HepG2 (cell line): ENCODE results near the gene ALG9. TPM values are rescaled to one million over a fixed set of nuclear protein-coding genes. Genes with fewer than 3 reads are reported as not detected.

Source experiments
- ATAC-seq: fragments of 200-7000 bp; cut with Tn5 transposase; 3 replicates; pipeline ENCODE4 v1.9.1; 2020; ENCODE audit warnings: mild to moderate bottlenecking, moderate library complexity
- BruUV-seq: library from RNA; stranded (reverse); fragments of 400-500 nt; replicated peaks from 2 replicates; lab custom pipeline; 2021; lab: Mats Ljungman, UMichigan
- CTCF ChIA-PET: fragments of 300-600 bp; formaldehyde crosslinking; extraction: SDS; loops from one replicate; lab custom pipeline; 2021; ENCODE audit warnings: low total read pairs, inconsistent platforms, low intra/inter-chr PET ratio; lab: Yijun Ruan, JAX
- POLR2A ChIA-PET: fragments of 350-600 bp; sonication (Branson Sonifier 250); formaldehyde crosslinking; loops from one replicate; lab custom pipeline; 2020; ENCODE audit warnings: antibody characterized with exemption, inconsistent platforms; lab: Yijun Ruan, JAX
- DNase-seq: peaks from one replicate; pipeline ENCODE4 v3.0.0-alpha.2; 2015; ENCODE audit warnings: low spot score
- FAIRE-seq: peaks from 3 replicates; lab custom pipeline; 2011; peaks lifted over from hg19 to GRCh38; lab: Jason Lieb, UNC
- H2AFZ ChIP-seq: one replicate; pipeline ENCODE4 v1.6.1; 2011; ENCODE audit warnings: low read length, inconsistent platforms
- H3K27ac ChIP-seq: fragments of 300-600 bp; 3 replicates; pipeline ENCODE4 v1.8.0; 2011; ENCODE audit warnings: mixed run types, mild to moderate bottlenecking, mixed read lengths, low read length, inconsistent platforms; ENCODE audit not compliant: insufficient read depth; ENCODE audit errors: extremely low read length
- H3K27me3 ChIP-seq, 2 experiments: fragments of 200-600 bp in 1 of 2; 2 replicates in 1 of 2; 3 replicates in 1 of 2; pipeline versions ENCODE4 v1.6.0 to v1.8.0; 2011; ENCODE audit warnings: low read length in 2 of 2, mild to moderate bottlenecking in 2 of 2, moderate library complexity in 2 of 2, inconsistent platforms in 1 of 2; ENCODE audit not compliant: insufficient read depth in 2 of 2, control insufficient read depth in 1 of 2
- H3K36me3 ChIP-seq, 2 experiments: fragments of 200-600 bp in 1 of 2; replicated peaks in 1 of 2; 2 replicates in 1 of 2; 3 replicates in 1 of 2; pipeline versions ENCODE4 v1.5.1 to v1.8.0; 2011; ENCODE audit warnings: low read length in 2 of 2, inconsistent platforms in 1 of 2; ENCODE audit not compliant: insufficient read depth in 2 of 2, control insufficient read depth in 1 of 2
- H3K4me1 ChIP-seq: 2 replicates; pipeline ENCODE4 v1.5.1; 2012; ENCODE audit warnings: low read length, inconsistent platforms; ENCODE audit not compliant: insufficient read depth
- H3K4me2 ChIP-seq: 2 replicates; pipeline ENCODE4 v1.6.0; 2011; ENCODE audit warnings: low read depth, low read length, inconsistent platforms
- H3K4me3 ChIP-seq, 3 experiments: fragments of 200-600 bp in 1 of 3; sonication (generic), shearing (Covaris generic) in 1 of 3; replicated peaks in 1 of 3; 2 replicates each; pipeline ENCODE4 v1.5.1; 2011 to 2016; ENCODE audit warnings: low read length in 3 of 3, inconsistent platforms in 2 of 3, low read depth in 2 of 3, mild to moderate bottlenecking in 2 of 3, control low read depth in 1 of 3, mixed read lengths in 1 of 3; ENCODE audit not compliant: insufficient read depth in 1 of 3
- H3K79me2 ChIP-seq: one replicate; pipeline ENCODE4 v1.6.1; 2011; ENCODE audit warnings: low read length, inconsistent platforms; ENCODE audit not compliant: insufficient read depth
- H3K9ac ChIP-seq: 2 replicates; pipeline ENCODE4 v1.6.0; 2011; ENCODE audit warnings: mild to moderate bottlenecking, low read depth, low read length, inconsistent platforms; ENCODE audit not compliant: insufficient read depth
- H3K9me3 ChIP-seq: 2 replicates; pipeline ENCODE4 v1.5.1; 2012; ENCODE audit warnings: mild to moderate bottlenecking, low read length
- H4K20me1 ChIP-seq: 2 replicates; pipeline ENCODE4 v1.6.0; 2011; ENCODE audit warnings: inconsistent platforms, mild to moderate bottlenecking, low read length, moderate library complexity; ENCODE audit not compliant: insufficient read depth
- ATF7-NPFF ChIP-seq: sonication (generic); formaldehyde crosslinking; IDR thresholded peaks from 2 replicates; pipeline ENCODE4 v1.8.1; 2023; ENCODE audit warnings: mild to moderate bottlenecking, low read depth, missing genetic modification reagents, moderate library complexity
- BRCA1 ChIP-seq: sonication (generic); formaldehyde crosslinking; IDR thresholded peaks from 2 replicates; pipeline ENCODE4 v1.4.0; 2020; ENCODE audit warnings: missing genetic modification reagents
- CBX1 ChIP-seq: IDR thresholded peaks from one replicate; pipeline ENCODE4 v1.6.1; 2016; ENCODE audit warnings: antibody characterized with exemption, low read depth
- CC2D1A ChIP-seq: sonication (generic); formaldehyde crosslinking; IDR thresholded peaks from 2 replicates; pipeline ENCODE4 v1.8.1; 2023; ENCODE audit warnings: mild to moderate bottlenecking, missing genetic modification reagents
- FOSL2 ChIP-seq: sonication (generic); formaldehyde crosslinking; IDR thresholded peaks from 2 replicates; pipeline ENCODE4 v1.4.0; 2020; ENCODE audit warnings: missing genetic modification reagents
- HIC2 ChIP-seq: sonication (generic); formaldehyde crosslinking; IDR thresholded peaks from 2 replicates; pipeline ENCODE4 v1.9.0; 2022; ENCODE audit warnings: low read depth, missing genetic modification reagents
- KLF15 ChIP-seq: sonication (generic); formaldehyde crosslinking; IDR thresholded peaks from 2 replicates; pipeline ENCODE4 v1.8.1; 2023; ENCODE audit warnings: borderline replicate concordance, mild to moderate bottlenecking, inconsistent platforms, missing genetic modification reagents, mixed read lengths
- NRL ChIP-seq: sonication (generic); formaldehyde crosslinking; IDR thresholded peaks from 2 replicates; pipeline ENCODE4 v1.5.0; 2020; ENCODE audit warnings: missing genetic modification reagents, mild to moderate bottlenecking, moderate library complexity, borderline replicate concordance
- SAFB2 ChIP-seq: sonication (generic); formaldehyde crosslinking; IDR thresholded peaks from 2 replicates; pipeline ENCODE4 v1.5.1; 2020; ENCODE audit warnings: missing genetic modification reagents, low read depth, mild to moderate bottlenecking, borderline replicate concordance
- TAF15 ChIP-seq: fragments of 200-400 bp; formaldehyde crosslinking; IDR thresholded peaks from one replicate; pipeline ENCODE4 v1.6.1; 2018; ENCODE audit warnings: mild to moderate bottlenecking, low read depth, low read length; ENCODE audit not compliant: poor library complexity, severe bottlenecking
- TGIF2 ChIP-seq: IDR thresholded peaks from 2 replicates; pipeline ENCODE4 v1.6.1; 2016; ENCODE audit warnings: control low read depth, missing compliant biosample characterization
- ZBTB25 ChIP-seq: IDR thresholded peaks from 2 replicates; pipeline ENCODE4 v1.6.1; 2018; ENCODE audit warnings: missing genetic modification reagents
- ZFP62 ChIP-seq: sonication (generic); formaldehyde crosslinking; IDR thresholded peaks from 2 replicates; pipeline ENCODE4 v1.4.0; 2020; ENCODE audit warnings: missing genetic modification reagents
- ZNF276 ChIP-seq: sonication (generic); formaldehyde crosslinking; IDR thresholded peaks from 2 replicates; pipeline ENCODE4 v1.4.0; 2020; ENCODE audit warnings: mild to moderate bottlenecking, low read depth, missing genetic modification reagents
- ZNF549 ChIP-seq: sonication (generic); formaldehyde crosslinking; IDR thresholded peaks from 2 replicates; pipeline ENCODE4 v1.5.0; 2020; ENCODE audit warnings: missing genetic modification reagents
- ZNF615 ChIP-seq: sonication (generic); formaldehyde crosslinking; IDR thresholded peaks from 2 replicates; pipeline ENCODE4 v1.5.0; 2020; ENCODE audit warnings: mild to moderate bottlenecking, missing genetic modification reagents, borderline replicate concordance
- WGBS: methylation state at CpG from one replicate; pipeline ENCODE4 v1.1.6; 2017; ENCODE audit warnings: low lambda C conversion rate; 5-methylcytosine and 5-hydroxymethylcytosine counted together
- in situ Hi-C: cut with HindIII; loops from 2 replicates; pipeline ENCODE4 v1.10.0; 2017; ENCODE audit warnings: low pct_unique_long_range_greater_than_20kb; ENCODE audit not compliant: extremely low pct_ligation_motif_present
- intact Hi-C: fragments of 100-400 bp; cut with micrococcal nuclease; formaldehyde crosslinking; loops from one replicate; pipeline ENCODE4 v1.10.0; 2022; ENCODE audit not compliant: unreplicated experiment
- polyA plus RNA-seq, 8 experiments: library from polyadenylated mRNA; depleted of rRNA in 3 of 8; stranded (reverse) in 7 of 8; unstranded in 1 of 8; fragments of >200 nt; fragmentation: Illumina TruSeq in 4 of 8; extraction: Trizol in 4 of 8; gene quantifications; 2 replicates each; pipeline versions ENCODE4 v1.2.1 to v1.2.3, GENCODE V29; 2011 to 2016; ENCODE audit warnings: low read depth in 4 of 8, missing spikeins in 1 of 8, mixed read lengths in 1 of 8; ENCODE audit not compliant: insufficient read depth in 1 of 8
- total RNA-seq, 5 experiments: library from RNA; depleted of rRNA; stranded (reverse); fragments of >200 nt; fragmentation: Illumina TruSeq; extraction: Trizol; gene quantifications; 2 replicates each; pipeline ENCODE4 v1.2.3, GENCODE V29; 2016; ENCODE audit warnings: low read depth in 1 of 5
- TF ChIP-seq, protein P1 (sequence below): sonication (generic); formaldehyde crosslinking; IDR thresholded peaks from 2 replicates; pipeline ENCODE4 v1.5.0; 2020; ENCODE audit warnings: missing genetic modification reagents
- TF ChIP-seq, protein P2 (sequence below): fragments of 450-650 bp; IDR thresholded peaks from 2 replicates; pipeline ENCODE4 v1.6.1; 2017

Gene ALG9
- total and polyA plus RNA-seq, 2 of the 13 experiments (the other 11 are each of a cell fraction or from before 2014, with no cell fraction given) = 39.4 to 40.6 TPM

- Histone ChIP-seq H3K36me3 (no peaks in the 10 kb centered on the region), H3K27me3 (no peaks in the 10 kb centered on the region; a peak in 1 of 5 replicates), H3K9me3 (no peaks in the 10 kb centered on the region), H3K27ac (no peak overlapping the region)
- ATAC-seq (no peak), FAIRE-seq (no peak)
- 69% methylated on average over 5 of the region's 5 CpGs for WGBS
- in situ Hi-C loops (no loop called here), intact Hi-C loops (no loop called here)
- POLR2A ChIA-PET = no interaction called here
- TF ChIP-seq ZNF276 (CRISPR knock-in tag) (no peak), ZBTB25 (CRISPR knock-in tag) (no peak), TAF15 (no peak), SAFB2 (CRISPR knock-in tag) (no peak), HIC2 (CRISPR knock-in tag) (no peak), ZFP62 (no peak), ZNF549 (CRISPR knock-in tag) (no peak), KLF15 (no peak), FOSL2 (CRISPR knock-in tag) (no peak), TGIF2 (no peak), ATF7-NPFF (CRISPR knock-in tag) (no peak), ZNF615 (CRISPR knock-in tag) (no peak), CC2D1A (CRISPR knock-in tag) (no peak), CBX1 (no peak), NRL (no peak), BRCA1 (CRISPR knock-in tag) (no peak)
- TF ChIP-seq, protein P1, sequence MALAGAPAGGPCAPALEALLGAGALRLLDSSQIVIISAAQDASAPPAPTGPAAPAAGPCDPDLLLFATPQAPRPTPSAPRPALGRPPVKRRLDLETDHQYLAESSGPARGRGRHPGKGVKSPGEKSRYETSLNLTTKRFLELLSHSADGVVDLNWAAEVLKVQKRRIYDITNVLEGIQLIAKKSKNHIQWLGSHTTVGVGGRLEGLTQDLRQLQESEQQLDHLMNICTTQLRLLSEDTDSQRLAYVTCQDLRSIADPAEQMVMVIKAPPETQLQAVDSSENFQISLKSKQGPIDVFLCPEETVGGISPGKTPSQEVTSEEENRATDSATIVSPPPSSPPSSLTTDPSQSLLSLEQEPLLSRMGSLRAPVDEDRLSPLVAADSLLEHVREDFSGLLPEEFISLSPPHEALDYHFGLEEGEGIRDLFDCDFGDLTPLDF (CRISPR knock-in tag) = no peak
- TF ChIP-seq, protein P2, sequence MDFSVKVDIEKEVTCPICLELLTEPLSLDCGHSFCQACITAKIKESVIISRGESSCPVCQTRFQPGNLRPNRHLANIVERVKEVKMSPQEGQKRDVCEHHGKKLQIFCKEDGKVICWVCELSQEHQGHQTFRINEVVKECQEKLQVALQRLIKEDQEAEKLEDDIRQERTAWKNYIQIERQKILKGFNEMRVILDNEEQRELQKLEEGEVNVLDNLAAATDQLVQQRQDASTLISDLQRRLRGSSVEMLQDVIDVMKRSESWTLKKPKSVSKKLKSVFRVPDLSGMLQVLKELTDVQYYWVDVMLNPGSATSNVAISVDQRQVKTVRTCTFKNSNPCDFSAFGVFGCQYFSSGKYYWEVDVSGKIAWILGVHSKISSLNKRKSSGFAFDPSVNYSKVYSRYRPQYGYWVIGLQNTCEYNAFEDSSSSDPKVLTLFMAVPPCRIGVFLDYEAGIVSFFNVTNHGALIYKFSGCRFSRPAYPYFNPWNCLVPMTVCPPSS = no peak
- TF ChIP-seq, all 625 proteins: peak for 0
- Histone ChIP-seq H3K9ac (no peak overlapping the region), H3K4me1 (peaks cover 35% of the 10 kb centered on the region), H3K79me2 (no peaks in the 10 kb centered on the region), H2AFZ (no peak overlapping the region), H3K4me3 (no peak overlapping the region), H4K20me1 (no peaks in the 10 kb centered on the region), H3K4me2 (no peak overlapping the region)
- BruUV-seq = no TSS peak
- DNase-seq = no peak
- CTCF ChIA-PET = no interaction called here
Observed at GRCh38 chr11:111909378-111909777, 38.0 kb upstream of the ALG9 start.
